BJ (cell line): ENCODE data around the gene PDE4DIP. TPM values are rescaled to one million over a fixed set of nuclear protein-coding genes. Genes with fewer than 3 reads are reported as not detected.
"Not testable (repeated sequence)": the region's sequence is repeated elsewhere in the genome, so short reads cannot be mapped to it uniquely, and the experiment has no call there.

Source experiments
- CTCF ChIA-PET: fragments of 350-600 bp; formaldehyde crosslinking; extraction: SDS; loops from one replicate; lab custom pipeline; 2021; ENCODE audit warnings: antibody characterized with exemption, inconsistent platforms; lab: Yijun Ruan, JAX
- POLR2A ChIA-PET: fragments of 300-600 bp; sonication (Branson Sonifier 250); formaldehyde crosslinking; extraction: SDS; loops from one replicate; lab custom pipeline; 2021; ENCODE audit warnings: antibody characterized with exemption; lab: Charles Lee
- DNase-seq: peaks from one replicate; pipeline ENCODE4 v3.0.0-alpha.2; 2011; ENCODE audit warnings: low read depth
- H3K27me3 ChIP-seq: 2 replicates; pipeline ENCODE4 v1.6.0; 2011; ENCODE audit warnings: low read length; ENCODE audit not compliant: control insufficient read depth, insufficient read depth
- H3K36me3 ChIP-seq: 2 replicates; pipeline ENCODE4 v1.5.1; 2011; ENCODE audit warnings: low read length; ENCODE audit not compliant: control insufficient read depth, insufficient read depth
- H3K4me3 ChIP-seq: 2 replicates; pipeline ENCODE4 v1.5.1; 2011; ENCODE audit warnings: low read depth, mild to moderate bottlenecking, control low read depth, low read length
- polyA plus RNA-seq: library from polyadenylated mRNA; depleted of rRNA; stranded (reverse); fragments of >200 nt; gene quantifications from 2 replicates; pipeline ENCODE4 v1.2.3, GENCODE V29; 2011; rRNA removed
- small RNA-seq: library from RNA; depleted of rRNA; stranded (forward); fragments of <200 nt; gene quantifications from one replicate; pipeline ENCODE3, GENCODE V24; 2012; ENCODE audit warnings: low replicate concordance, low read depth; ENCODE audit not compliant: insufficient read length

PDE4DIP gene
- polyA plus RNA-seq, 1 experiment: 75.1 TPM

GRCh38 chr1:149012599-149012998 is 168.4 kb downstream of the PDE4DIP start:
- H3K4me3 ChIP-seq, H3K36me3 ChIP-seq, DNase-seq, H3K27me3 ChIP-seq, CTCF ChIA-PET, POLR2A ChIA-PET: not testable (repeated sequence)

DNA sequence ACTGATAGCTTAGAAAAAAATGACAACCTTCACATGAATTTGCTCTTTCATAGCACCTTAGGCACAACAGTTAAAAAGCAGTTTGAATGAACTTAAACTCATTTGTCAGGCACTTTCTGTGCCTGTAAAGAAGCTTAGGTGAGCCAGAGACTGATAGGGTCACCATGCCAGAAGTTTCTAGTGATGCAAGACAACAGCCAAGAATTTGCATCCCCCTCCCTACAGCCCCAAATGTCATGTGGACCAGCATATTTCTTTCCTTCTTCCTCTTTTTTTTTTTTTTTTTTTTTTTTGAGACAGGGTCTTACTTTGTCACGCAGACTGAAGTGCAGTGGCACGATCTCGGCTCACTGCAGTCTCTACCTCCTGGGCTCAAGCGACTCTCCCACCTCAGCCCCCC is 169.3 kb downstream of the PDE4DIP start:
- POLR2A ChIA-PET, DNase-seq, CTCF ChIA-PET: not testable (repeated sequence)

GRCh38 chr1:149015522-149015921 is 171.3 kb downstream of the PDE4DIP start:
- H3K36me3 ChIP-seq, H3K27me3 ChIP-seq, H3K4me3 ChIP-seq, CTCF ChIA-PET, POLR2A ChIA-PET, DNase-seq: not testable (repeated sequence)

More for the DNA sequence above, 169.3 kb downstream of the PDE4DIP start:
- not testable (repeated sequence) for H3K4me3 ChIP-seq, H3K27me3 ChIP-seq, H3K36me3 ChIP-seq

GRCh38 chr1:149016626-149017025 is 172.4 kb downstream of the PDE4DIP start:
- H3K36me3 ChIP-seq, DNase-seq, CTCF ChIA-PET, POLR2A ChIA-PET, H3K27me3 ChIP-seq, H3K4me3 ChIP-seq: not testable (repeated sequence)

- CTCF ChIA-PET, POLR2A ChIA-PET, H3K27me3 ChIP-seq, DNase-seq, H3K36me3 ChIP-seq, H3K4me3 ChIP-seq: not testable (repeated sequence)
Measured at GRCh38 chr1:149018577-149018976, 174.3 kb downstream of the PDE4DIP start.

- H3K27me3 ChIP-seq, POLR2A ChIA-PET, H3K36me3 ChIP-seq, H3K4me3 ChIP-seq, CTCF ChIA-PET, DNase-seq: not testable (repeated sequence)
Measured at GRCh38 chr1:149024327-149024726, 180.1 kb downstream of the PDE4DIP start.

- CTCF ChIA-PET, H3K4me3 ChIP-seq, DNase-seq, POLR2A ChIA-PET, H3K27me3 ChIP-seq, H3K36me3 ChIP-seq: not testable (repeated sequence)
Measured at GRCh38 chr1:149033916-149034315, 189.7 kb downstream of the PDE4DIP start.

DNA sequence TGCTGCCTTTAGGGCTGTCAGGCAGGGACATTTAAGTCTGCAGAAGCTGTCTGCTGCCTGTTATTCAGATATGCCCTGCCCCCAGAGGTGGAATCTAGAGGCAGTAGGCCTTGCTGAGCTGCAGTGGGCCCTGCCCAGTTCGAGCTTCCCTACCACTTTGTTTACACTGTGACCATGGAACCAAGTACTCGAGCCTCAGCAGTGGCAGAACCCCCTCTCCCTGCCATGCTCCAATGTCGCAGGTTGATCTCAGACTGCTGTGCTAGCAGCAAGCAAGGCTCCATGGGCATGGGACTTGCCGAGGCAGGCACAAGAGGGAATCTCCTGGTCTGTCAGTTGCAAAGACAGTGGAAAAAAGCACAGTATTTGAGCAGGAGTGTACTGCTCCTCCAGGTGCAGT is 198.8 kb downstream of the PDE4DIP start:
- DNase-seq, H3K4me3 ChIP-seq, H3K27me3 ChIP-seq, CTCF ChIA-PET, POLR2A ChIA-PET, H3K36me3 ChIP-seq: not testable (repeated sequence)

DNA sequence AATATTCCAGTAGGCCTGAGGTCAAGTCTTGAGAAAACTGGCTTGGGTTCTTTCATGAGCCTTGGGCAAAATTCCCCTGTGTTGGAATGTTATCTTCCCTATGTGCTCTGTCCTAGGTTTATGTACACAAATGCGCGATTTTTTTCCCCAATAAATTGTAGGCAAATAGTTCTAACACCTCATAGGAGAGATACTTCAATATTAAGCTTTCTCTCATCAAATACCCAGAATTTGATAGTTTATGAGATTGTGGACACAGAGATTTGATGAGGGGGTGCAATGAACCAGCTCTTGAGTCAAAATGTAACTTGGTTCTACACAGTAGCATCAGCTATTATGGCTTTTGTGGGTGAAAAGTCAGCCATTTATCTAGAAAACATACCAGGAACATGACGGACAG is 220.4 kb downstream of the PDE4DIP start:
- H3K27me3 ChIP-seq, CTCF ChIA-PET, H3K36me3 ChIP-seq, POLR2A ChIA-PET, DNase-seq, H3K4me3 ChIP-seq: not testable (repeated sequence)

- POLR2A ChIA-PET, H3K27me3 ChIP-seq, DNase-seq, H3K4me3 ChIP-seq, CTCF ChIA-PET, H3K36me3 ChIP-seq: not testable (repeated sequence)
Measured at GRCh38 chr1:149075505-149076127, 231.4 kb downstream of the PDE4DIP start.

Small RNA genes within 50 kb of the gene (small RNA-seq; reads per million reads assigned to genes)
- not detected for gene RN7SKP88
- gene RNU2-38P: not detected

Other genes with a start within 250 kb of the PDE4DIP start
- gene NBPF14, start 248.4 kb upstream of the PDE4DIP start, polyA plus RNA-seq: 21.6 and 23.8 TPM in 2 replicates
- 19.6 and 20.4 TPM in 2 replicates for gene NUDT4B, start 95.7 kb upstream of the PDE4DIP start, polyA plus RNA-seq